ENCODE data around the gene MEGF8.

Gene MEGF8

GRCh38 chr19:42402376-42403116 lies 77.1 kb downstream of the MEGF8 start:
- Histone ChIP-seq H3K4me1 (peaks cover 0 to 24% (median 18%) of the 10 kb centered on the region in 4 donors), H3K9me3 (no peaks in the 10 kb centered on the region), H3K4me3 (peak overlapping the region in 1 of 2 donors; percentile 55), H3K27ac (no peak overlapping the region), H3K36me3 (peaks cover 0 to 7% (median 0%) of the 10 kb centered on the region in 3 donors), H3K27me3 (peaks cover 0 to 20% of the 10 kb centered on the region in 2 donors)
- TF ChIP-seq CTCF (IDR thresholded peaks at IDR 0.05): no peak
- intact Hi-C loops (cut with DNase I; ENCODE audit: low total_unique reads): no loop called here
- DNase-seq: no peak

DNA sequence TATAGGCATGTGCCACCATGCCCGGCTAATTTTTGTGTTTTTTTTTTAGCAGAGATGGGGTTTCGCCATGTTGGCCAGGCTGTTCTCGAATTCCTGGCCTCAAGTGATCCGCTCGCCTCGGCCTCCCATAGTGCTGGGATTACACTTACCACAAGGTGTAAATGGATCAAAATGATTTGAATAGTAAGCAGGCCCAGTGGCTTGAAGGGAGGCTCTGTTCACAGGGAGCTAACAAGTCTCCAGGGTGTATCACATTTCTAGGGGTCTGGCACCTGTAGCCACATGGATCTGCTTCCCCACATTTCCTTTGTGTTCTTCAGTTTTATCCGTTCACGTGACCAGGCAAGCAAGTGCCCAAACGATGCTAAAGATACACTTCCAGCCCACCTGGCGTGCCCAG lies 78.2 kb downstream of the MEGF8 start:
- DNase-seq: no peak
- peaks cover 0 to 14% (median 0%) of the 10 kb centered on the region in 3 donors for H3K36me3 ChIP-seq
- intact Hi-C loops (cut with DNase I; ENCODE audit: low total_unique reads): no loop called here
- H3K27ac ChIP-seq: no peak overlapping the region
- H3K4me1 ChIP-seq: peaks cover 0 to 19% (median 15%) of the 10 kb centered on the region in 4 donors
- H3K4me3 ChIP-seq: no peak overlapping the region
- no peaks in the 10 kb centered on the region for H3K9me3 ChIP-seq
- peaks cover 0 to 20% of the 10 kb centered on the region in 2 donors for H3K27me3 ChIP-seq
- no peak for TF ChIP-seq CTCF (IDR thresholded peaks at IDR 0.05)

DNA sequence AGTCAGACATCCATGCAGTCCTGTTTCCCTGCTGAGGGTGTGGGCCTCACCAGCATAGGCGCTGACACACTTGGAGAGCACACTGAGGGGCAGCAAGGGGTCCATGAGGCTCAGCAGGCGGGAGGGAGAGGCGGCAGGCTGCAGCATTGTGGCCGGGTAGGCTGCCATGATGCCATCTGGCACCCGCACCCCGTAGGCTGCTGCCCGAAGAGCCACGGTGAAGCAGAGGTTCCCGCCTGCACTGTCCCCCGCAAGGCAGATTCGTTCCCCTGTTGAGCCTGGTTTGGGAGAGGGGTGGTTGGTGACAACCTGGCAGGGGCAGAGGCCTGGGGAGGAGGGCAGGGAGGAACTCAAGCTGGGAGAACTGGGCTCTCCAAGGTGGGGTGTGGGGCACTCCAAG lies 80.7 kb downstream of the MEGF8 start:
- Histone ChIP-seq H3K27me3 (peaks cover 0 to 8% of the 10 kb centered on the region in 2 donors), H3K9me3 (no peaks in the 10 kb centered on the region), H3K36me3 (peaks cover 0 to 14% (median 0%) of the 10 kb centered on the region in 3 donors), H3K4me1 (peaks cover 0 to 14% (median 12%) of the 10 kb centered on the region in 4 donors), H3K4me3 (no peak overlapping the region), H3K27ac (no peak overlapping the region)
- intact Hi-C loops (cut with DNase I; ENCODE audit: low total_unique reads): no loop called here
- no peak for TF ChIP-seq CTCF (IDR thresholded peaks at IDR 0.05)
- DNase-seq: no peak

- peaks cover 0 to 14% (median 0%) of the 10 kb centered on the region in 3 donors for H3K36me3 ChIP-seq
- peaks cover 0 to 2% of the 10 kb centered on the region in 2 donors for H3K27me3 ChIP-seq
- intact Hi-C loops (cut with DNase I; ENCODE audit: low total_unique reads): no loop called here
Measured at GRCh38 chr19:42407085-42407815, 81.8 kb downstream of the MEGF8 start.

GRCh38 chr19:42407816-42408175 lies 82.4 kb downstream of the MEGF8 start:
- Histone ChIP-seq H3K36me3 (peaks cover 0 to 14% (median 0%) of the 10 kb centered on the region in 3 donors), H3K4me1 (no peaks in the 10 kb centered on the region), H3K27me3 (no peaks in the 10 kb centered on the region), H3K27ac (no peak overlapping the region), H3K4me3 (no peak overlapping the region), H3K9me3 (no peaks in the 10 kb centered on the region)
- intact Hi-C loops (cut with DNase I; ENCODE audit: low total_unique reads): no loop called here
- no peak for TF ChIP-seq CTCF (IDR thresholded peaks at IDR 0.05)
- no peak for DNase-seq

More at GRCh38 chr19:42407085-42407815, 81.8 kb downstream of the MEGF8 start:
- Histone ChIP-seq H3K9me3 (no peaks in the 10 kb centered on the region), H3K4me3 (no peak overlapping the region), H3K4me1 (peaks cover 0 to 3% (median 1%) of the 10 kb centered on the region in 4 donors), H3K27ac (no peak overlapping the region)
- no peak for TF ChIP-seq CTCF (IDR thresholded peaks at IDR 0.05)
- no peak for DNase-seq
